Measurements from ENCODE around the gene TBXAS1.

DNA sequence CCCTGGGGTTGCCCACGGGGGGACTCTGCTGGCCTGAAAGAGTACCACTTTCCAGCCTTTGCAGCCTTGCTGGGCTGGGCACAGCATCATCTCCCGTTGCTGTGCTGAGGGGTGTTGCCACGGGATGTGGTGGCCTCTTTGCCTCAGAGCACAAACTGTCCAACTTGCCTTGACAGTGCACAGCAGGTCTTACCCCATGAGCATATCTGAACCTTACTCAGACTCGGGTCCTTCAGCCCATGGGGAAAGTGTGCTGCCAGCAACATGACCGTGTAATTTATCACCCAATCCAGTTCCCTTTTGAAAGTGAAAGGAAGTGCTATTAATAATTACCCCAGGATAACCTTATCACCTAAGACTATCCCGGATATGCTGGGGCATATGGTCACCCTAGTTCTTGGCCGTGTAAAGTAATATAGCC lies 46.8 kb downstream of the TBXAS1 start:
- TF ChIP-seq, protein P1, sequence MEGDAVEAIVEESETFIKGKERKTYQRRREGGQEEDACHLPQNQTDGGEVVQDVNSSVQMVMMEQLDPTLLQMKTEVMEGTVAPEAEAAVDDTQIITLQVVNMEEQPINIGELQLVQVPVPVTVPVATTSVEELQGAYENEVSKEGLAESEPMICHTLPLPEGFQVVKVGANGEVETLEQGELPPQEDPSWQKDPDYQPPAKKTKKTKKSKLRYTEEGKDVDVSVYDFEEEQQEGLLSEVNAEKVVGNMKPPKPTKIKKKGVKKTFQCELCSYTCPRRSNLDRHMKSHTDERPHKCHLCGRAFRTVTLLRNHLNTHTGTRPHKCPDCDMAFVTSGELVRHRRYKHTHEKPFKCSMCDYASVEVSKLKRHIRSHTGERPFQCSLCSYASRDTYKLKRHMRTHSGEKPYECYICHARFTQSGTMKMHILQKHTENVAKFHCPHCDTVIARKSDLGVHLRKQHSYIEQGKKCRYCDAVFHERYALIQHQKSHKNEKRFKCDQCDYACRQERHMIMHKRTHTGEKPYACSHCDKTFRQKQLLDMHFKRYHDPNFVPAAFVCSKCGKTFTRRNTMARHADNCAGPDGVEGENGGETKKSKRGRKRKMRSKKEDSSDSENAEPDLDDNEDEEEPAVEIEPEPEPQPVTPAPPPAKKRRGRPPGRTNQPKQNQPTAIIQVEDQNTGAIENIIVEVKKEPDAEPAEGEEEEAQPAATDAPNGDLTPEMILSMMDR (tag by site-specific recombination; IDR thresholded peaks at IDR 0.05), result no peak
- TF ChIP-seq, protein P2, sequence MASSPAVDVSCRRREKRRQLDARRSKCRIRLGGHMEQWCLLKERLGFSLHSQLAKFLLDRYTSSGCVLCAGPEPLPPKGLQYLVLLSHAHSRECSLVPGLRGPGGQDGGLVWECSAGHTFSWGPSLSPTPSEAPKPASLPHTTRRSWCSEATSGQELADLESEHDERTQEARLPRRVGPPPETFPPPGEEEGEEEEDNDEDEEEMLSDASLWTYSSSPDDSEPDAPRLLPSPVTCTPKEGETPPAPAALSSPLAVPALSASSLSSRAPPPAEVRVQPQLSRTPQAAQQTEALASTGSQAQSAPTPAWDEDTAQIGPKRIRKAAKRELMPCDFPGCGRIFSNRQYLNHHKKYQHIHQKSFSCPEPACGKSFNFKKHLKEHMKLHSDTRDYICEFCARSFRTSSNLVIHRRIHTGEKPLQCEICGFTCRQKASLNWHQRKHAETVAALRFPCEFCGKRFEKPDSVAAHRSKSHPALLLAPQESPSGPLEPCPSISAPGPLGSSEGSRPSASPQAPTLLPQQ (tag by site-specific recombination; IDR thresholded peaks at IDR 0.05), result no peak
- TF ChIP-seq ZNF561 (tag by site-specific recombination; IDR thresholded peaks at IDR 0.05; ENCODE audit: borderline replicate concordance) (no peak), ZBTB48 (tag by site-specific recombination; IDR thresholded peaks at IDR 0.05) (no peak), ZNF629 (tag by site-specific recombination; IDR thresholded peaks at IDR 0.05) (no peak), SP3 (tag by site-specific recombination; IDR thresholded peaks at IDR 0.05) (no peak), KLF8 (tag by site-specific recombination; IDR thresholded peaks at IDR 0.05) (no peak), ZNF350 (tag by site-specific recombination; IDR thresholded peaks at IDR 0.05) (no peak), ZNF514 (tag by site-specific recombination; IDR thresholded peaks at IDR 0.05) (no peak)
- TF ChIP-seq, protein P3, sequence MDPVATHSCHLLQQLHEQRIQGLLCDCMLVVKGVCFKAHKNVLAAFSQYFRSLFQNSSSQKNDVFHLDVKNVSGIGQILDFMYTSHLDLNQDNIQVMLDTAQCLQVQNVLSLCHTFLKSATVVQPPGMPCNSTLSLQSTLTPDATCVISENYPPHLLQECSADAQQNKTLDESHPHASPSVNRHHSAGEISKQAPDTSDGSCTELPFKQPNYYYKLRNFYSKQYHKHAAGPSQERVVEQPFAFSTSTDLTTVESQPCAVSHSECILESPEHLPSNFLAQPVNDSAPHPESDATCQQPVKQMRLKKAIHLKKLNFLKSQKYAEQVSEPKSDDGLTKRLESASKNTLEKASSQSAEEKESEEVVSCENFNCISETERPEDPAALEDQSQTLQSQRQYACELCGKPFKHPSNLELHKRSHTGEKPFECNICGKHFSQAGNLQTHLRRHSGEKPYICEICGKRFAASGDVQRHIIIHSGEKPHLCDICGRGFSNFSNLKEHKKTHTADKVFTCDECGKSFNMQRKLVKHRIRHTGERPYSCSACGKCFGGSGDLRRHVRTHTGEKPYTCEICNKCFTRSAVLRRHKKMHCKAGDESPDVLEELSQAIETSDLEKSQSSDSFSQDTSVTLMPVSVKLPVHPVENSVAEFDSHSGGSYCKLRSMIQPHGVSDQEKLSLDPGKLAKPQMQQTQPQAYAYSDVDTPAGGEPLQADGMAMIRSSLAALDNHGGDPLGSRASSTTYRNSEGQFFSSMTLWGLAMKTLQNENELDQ (tag by site-specific recombination; IDR thresholded peaks at IDR 0.05; ENCODE audit: low read depth), result no peak
- TF ChIP-seq, protein P4, sequence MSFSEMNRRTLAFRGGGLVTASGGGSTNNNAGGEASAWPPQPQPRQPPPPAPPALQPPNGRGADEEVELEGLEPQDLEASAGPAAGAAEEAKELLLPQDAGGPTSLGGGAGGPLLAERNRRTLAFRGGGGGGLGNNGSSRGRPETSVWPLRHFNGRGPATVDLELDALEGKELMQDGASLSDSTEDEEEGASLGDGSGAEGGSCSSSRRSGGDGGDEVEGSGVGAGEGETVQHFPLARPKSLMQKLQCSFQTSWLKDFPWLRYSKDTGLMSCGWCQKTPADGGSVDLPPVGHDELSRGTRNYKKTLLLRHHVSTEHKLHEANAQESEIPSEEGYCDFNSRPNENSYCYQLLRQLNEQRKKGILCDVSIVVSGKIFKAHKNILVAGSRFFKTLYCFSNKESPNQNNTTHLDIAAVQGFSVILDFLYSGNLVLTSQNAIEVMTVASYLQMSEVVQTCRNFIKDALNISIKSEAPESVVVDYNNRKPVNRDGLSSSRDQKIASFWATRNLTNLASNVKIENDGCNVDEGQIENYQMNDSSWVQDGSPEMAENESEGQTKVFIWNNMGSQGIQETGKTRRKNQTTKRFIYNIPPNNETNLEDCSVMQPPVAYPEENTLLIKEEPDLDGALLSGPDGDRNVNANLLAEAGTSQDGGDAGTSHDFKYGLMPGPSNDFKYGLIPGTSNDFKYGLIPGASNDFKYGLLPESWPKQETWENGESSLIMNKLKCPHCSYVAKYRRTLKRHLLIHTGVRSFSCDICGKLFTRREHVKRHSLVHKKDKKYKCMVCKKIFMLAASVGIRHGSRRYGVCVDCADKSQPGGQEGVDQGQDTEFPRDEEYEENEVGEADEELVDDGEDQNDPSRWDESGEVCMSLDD (tag by site-specific recombination; IDR thresholded peaks at IDR 0.05), result no peak
- TF ChIP-seq, protein P5, sequence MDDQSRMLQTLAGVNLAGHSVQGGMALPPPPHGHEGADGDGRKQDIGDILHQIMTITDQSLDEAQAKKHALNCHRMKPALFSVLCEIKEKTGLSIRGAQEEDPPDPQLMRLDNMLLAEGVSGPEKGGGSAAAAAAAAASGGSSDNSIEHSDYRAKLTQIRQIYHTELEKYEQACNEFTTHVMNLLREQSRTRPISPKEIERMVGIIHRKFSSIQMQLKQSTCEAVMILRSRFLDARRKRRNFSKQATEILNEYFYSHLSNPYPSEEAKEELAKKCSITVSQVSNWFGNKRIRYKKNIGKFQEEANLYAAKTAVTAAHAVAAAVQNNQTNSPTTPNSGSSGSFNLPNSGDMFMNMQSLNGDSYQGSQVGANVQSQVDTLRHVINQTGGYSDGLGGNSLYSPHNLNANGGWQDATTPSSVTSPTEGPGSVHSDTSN (CRISPR knock-in tag; IDR thresholded peaks at IDR 0.05), result no peak
